ENCODE data around the gene ITGB7.

Gene ITGB7

GRCh38 chr12:53230108-53230845 is 23.2 kb upstream of the ITGB7 start:
- peak overlapping the region; percentile 84 for H3K4me3 ChIP-seq (ENCODE audit: low read length)
- DNase-seq (ENCODE audit: low read depth), result no peak
- no peak for TF ChIP-seq CTCF (conservative IDR thresholded peaks at IDR 0.05; ENCODE audit: low read length)

- TF ChIP-seq CTCF (conservative IDR thresholded peaks at IDR 0.05; ENCODE audit: low read length), result no peak
- no peak overlapping the region for H3K4me3 ChIP-seq (ENCODE audit: low read length)
- no peak for DNase-seq (ENCODE audit: low read depth)
These were observed 22.4 kb upstream of the ITGB7 start for GRCh38 chr12:53229454-53229853.

GRCh38 chr12:53227836-53228235 is 20.8 kb upstream of the ITGB7 start:
- DNase-seq (ENCODE audit: low read depth), result no peak

GRCh38 chr12:53227341-53227740 is 20.3 kb upstream of the ITGB7 start:
- DNase-seq (ENCODE audit: low read depth), result no peak
- no peak for TF ChIP-seq CTCF (conservative IDR thresholded peaks at IDR 0.05; ENCODE audit: low read length)
- no peak overlapping the region for H3K4me3 ChIP-seq (ENCODE audit: low read length)

More at GRCh38 chr12:53227836-53228235, 20.8 kb upstream of the ITGB7 start:
- H3K4me3 ChIP-seq (ENCODE audit: low read length), result no peak overlapping the region
- TF ChIP-seq CTCF (conservative IDR thresholded peaks at IDR 0.05; ENCODE audit: low read length), result no peak

- H3K4me3 ChIP-seq (ENCODE audit: low read length), result no peak overlapping the region
- no peak for DNase-seq (ENCODE audit: low read depth)
- no peak for TF ChIP-seq CTCF (conservative IDR thresholded peaks at IDR 0.05; ENCODE audit: low read length)
These were observed 19.8 kb upstream of the ITGB7 start for GRCh38 chr12:53226815-53227214.

- TF ChIP-seq CTCF (conservative IDR thresholded peaks at IDR 0.05; ENCODE audit: low read length), result no peak
- H3K4me3 ChIP-seq (ENCODE audit: low read length), result no peak overlapping the region
- DNase-seq (ENCODE audit: low read depth), result no peak
These were observed 18.8 kb upstream of the ITGB7 start for GRCh38 chr12:53225635-53226424.

Measured in AG10803 (cell line).